ENCODE results near the gene KIR2DL1. TPM values are rescaled to one million over a fixed set of nuclear protein-coding genes. Genes with fewer than 3 reads are reported as not detected.
"Not testable (repeated sequence)": the region's sequence is repeated elsewhere in the genome, so short reads cannot be mapped to it uniquely, and the experiment has no call there.

The KIR2DL1 gene
- not detected for total RNA-seq

GRCh38 chr19:54769646-54770045 is at the start of gene KIR2DL1:
KIR2DL1 (plus strand) TSS chr19:54769793; CDS start chr19:54769851, 58 bp downstream.
- H3K36me3 Mint-ChIP-seq, DNase-seq, H3K4me3 Mint-ChIP-seq, H3K9me3 Mint-ChIP-seq, H3K27ac Mint-ChIP-seq, H3K27me3 Mint-ChIP-seq, H3K4me1 Mint-ChIP-seq: not testable (repeated sequence)

GRCh38 chr19:54724142-54724541 is 45.5 kb upstream of the KIR2DL1 start, which contains the start of gene KIR3DL3:
KIR3DL3 (plus strand) TSS chr19:54724442; CDS start chr19:54724497, 55 bp downstream.
- peaks cover 21% of the 10 kb centered on the region for H3K9me3 Mint-ChIP-seq
- no peak for DNase-seq
- no peak within 1 kb of the TSS for H3K4me3 Mint-ChIP-seq
- H3K27me3 Mint-ChIP-seq, result no peaks in the 10 kb centered on the region
- H3K4me1 Mint-ChIP-seq, result no peaks in the 10 kb centered on the region
- H3K36me3 Mint-ChIP-seq, result no peaks in the 10 kb centered on the region
- no peak within 1 kb of the TSS for H3K27ac Mint-ChIP-seq

GRCh38 chr19:54724644-54725043 is 44.9 kb upstream of the KIR2DL1 start:
- Mint-ChIP-seq H3K27ac (no peak overlapping the region), H3K27me3 (no peaks in the 10 kb centered on the region), H3K4me1 (no peaks in the 10 kb centered on the region), H3K36me3 (no peaks in the 10 kb centered on the region), H3K9me3 (peaks cover 20% of the 10 kb centered on the region), H3K4me3 (no peak overlapping the region)
- no peak for DNase-seq

GRCh38 chr19:54725321-54725720 is 44.3 kb upstream of the KIR2DL1 start:
- H3K4me1 Mint-ChIP-seq, result no peaks in the 10 kb centered on the region
- H3K4me3 Mint-ChIP-seq, result no peak overlapping the region
- no peak for DNase-seq
- no peaks in the 10 kb centered on the region for H3K27me3 Mint-ChIP-seq
- H3K9me3 Mint-ChIP-seq, result peaks cover 16% of the 10 kb centered on the region
- no peaks in the 10 kb centered on the region for H3K36me3 Mint-ChIP-seq
- H3K27ac Mint-ChIP-seq, result no peak overlapping the region

GRCh38 chr19:54727562-54727961 is 42.0 kb upstream of the KIR2DL1 start:
- H3K4me3 Mint-ChIP-seq, result no peak overlapping the region
- H3K36me3 Mint-ChIP-seq, result no peaks in the 10 kb centered on the region
- peaks cover 9% of the 10 kb centered on the region for H3K9me3 Mint-ChIP-seq
- no peak for DNase-seq
- H3K4me1 Mint-ChIP-seq, result no peaks in the 10 kb centered on the region
- H3K27ac Mint-ChIP-seq, result no peak overlapping the region
- peaks cover 12% of the 10 kb centered on the region for H3K27me3 Mint-ChIP-seq

- Mint-ChIP-seq H3K36me3 (no peaks in the 10 kb centered on the region), H3K4me3 (no peak overlapping the region), H3K27me3 (peaks cover 14% of the 10 kb centered on the region), H3K9me3 (peaks cover 6% of the 10 kb centered on the region), H3K27ac (no peak overlapping the region), H3K4me1 (no peaks in the 10 kb centered on the region)
- DNase-seq, result no peak
Measured at GRCh38 chr19:54728167-54728566, 41.4 kb upstream of the KIR2DL1 start.

- Mint-ChIP-seq H3K27me3 (peaks cover 18% of the 10 kb centered on the region), H3K9me3 (peaks cover 1% of the 10 kb centered on the region), H3K27ac (no peak overlapping the region), H3K4me1 (no peaks in the 10 kb centered on the region), H3K36me3 (no peaks in the 10 kb centered on the region), H3K4me3 (no peak overlapping the region)
- no peak for DNase-seq
Measured at GRCh38 chr19:54729416-54730188, 40.0 kb upstream of the KIR2DL1 start.

GRCh38 chr19:54731191-54731590 is 38.4 kb upstream of the KIR2DL1 start:
- Mint-ChIP-seq H3K27ac (no peak overlapping the region), H3K4me3 (no peak overlapping the region), H3K4me1 (no peaks in the 10 kb centered on the region), H3K9me3 (peaks cover 1% of the 10 kb centered on the region), H3K36me3 (no peaks in the 10 kb centered on the region), H3K27me3 (peaks cover 18% of the 10 kb centered on the region)
- no peak for DNase-seq

- H3K27ac Mint-ChIP-seq, H3K9me3 Mint-ChIP-seq, H3K36me3 Mint-ChIP-seq, H3K4me1 Mint-ChIP-seq, H3K4me3 Mint-ChIP-seq, H3K27me3 Mint-ChIP-seq, DNase-seq: not testable (repeated sequence)
Measured at GRCh38 chr19:54738306-54738705, 31.3 kb upstream of the KIR2DL1 start, which contains the start of gene KIR2DL3. KIR2DL3 (plus strand) TSS chr19:54738513; CDS start chr19:54738546, 33 bp downstream.

- H3K4me1 Mint-ChIP-seq, result no peaks in the 10 kb centered on the region
- peaks cover 7% of the 10 kb centered on the region for H3K27me3 Mint-ChIP-seq
- no peaks in the 10 kb centered on the region for H3K36me3 Mint-ChIP-seq
- no peak for DNase-seq
- H3K27ac Mint-ChIP-seq, result no peak overlapping the region
- H3K9me3 Mint-ChIP-seq, result no peaks in the 10 kb centered on the region
- no peak overlapping the region for H3K4me3 Mint-ChIP-seq
Measured at GRCh38 chr19:54738715-54739114, 30.9 kb upstream of the KIR2DL1 start.

- DNase-seq, result no peak
- Mint-ChIP-seq H3K4me1 (no peaks in the 10 kb centered on the region), H3K9me3 (no peaks in the 10 kb centered on the region), H3K4me3 (no peak overlapping the region), H3K36me3 (no peaks in the 10 kb centered on the region), H3K27ac (no peak overlapping the region), H3K27me3 (peaks cover 6% of the 10 kb centered on the region)
Measured at GRCh38 chr19:54739587-54740497, 29.8 kb upstream of the KIR2DL1 start.

- not testable (repeated sequence) for H3K36me3 Mint-ChIP-seq, H3K27ac Mint-ChIP-seq, H3K4me1 Mint-ChIP-seq, H3K9me3 Mint-ChIP-seq, H3K4me3 Mint-ChIP-seq, H3K27me3 Mint-ChIP-seq, DNase-seq
Measured at GRCh38 chr19:54741950-54742349, 27.6 kb upstream of the KIR2DL1 start.

GRCh38 chr19:54744080-54744479 is 25.5 kb upstream of the KIR2DL1 start:
- H3K27me3 Mint-ChIP-seq, H3K4me3 Mint-ChIP-seq, DNase-seq, H3K9me3 Mint-ChIP-seq, H3K36me3 Mint-ChIP-seq, H3K27ac Mint-ChIP-seq, H3K4me1 Mint-ChIP-seq: not testable (repeated sequence)

GRCh38 chr19:54747614-54748322 is 21.8 kb upstream of the KIR2DL1 start:
- not testable (repeated sequence) for DNase-seq, H3K27me3 Mint-ChIP-seq, H3K27ac Mint-ChIP-seq, H3K36me3 Mint-ChIP-seq, H3K4me3 Mint-ChIP-seq, H3K9me3 Mint-ChIP-seq, H3K4me1 Mint-ChIP-seq

GRCh38 chr19:54750276-54750675 is 19.3 kb upstream of the KIR2DL1 start:
- not testable (repeated sequence) for H3K9me3 Mint-ChIP-seq, H3K27me3 Mint-ChIP-seq, H3K4me1 Mint-ChIP-seq, DNase-seq, H3K27ac Mint-ChIP-seq, H3K36me3 Mint-ChIP-seq, H3K4me3 Mint-ChIP-seq

Data from activated naive CD8-positive, alpha-beta T cell treated with anti-CD3 and anti-CD28 coated beads for 36 hours (primary cell).